ENCODE data around the gene FOXK1.
"Not testable (repeated sequence)": the region's sequence is repeated elsewhere in the genome, so short reads cannot be mapped to it uniquely, and the experiment has no call there.

The FOXK1 gene

DNA sequence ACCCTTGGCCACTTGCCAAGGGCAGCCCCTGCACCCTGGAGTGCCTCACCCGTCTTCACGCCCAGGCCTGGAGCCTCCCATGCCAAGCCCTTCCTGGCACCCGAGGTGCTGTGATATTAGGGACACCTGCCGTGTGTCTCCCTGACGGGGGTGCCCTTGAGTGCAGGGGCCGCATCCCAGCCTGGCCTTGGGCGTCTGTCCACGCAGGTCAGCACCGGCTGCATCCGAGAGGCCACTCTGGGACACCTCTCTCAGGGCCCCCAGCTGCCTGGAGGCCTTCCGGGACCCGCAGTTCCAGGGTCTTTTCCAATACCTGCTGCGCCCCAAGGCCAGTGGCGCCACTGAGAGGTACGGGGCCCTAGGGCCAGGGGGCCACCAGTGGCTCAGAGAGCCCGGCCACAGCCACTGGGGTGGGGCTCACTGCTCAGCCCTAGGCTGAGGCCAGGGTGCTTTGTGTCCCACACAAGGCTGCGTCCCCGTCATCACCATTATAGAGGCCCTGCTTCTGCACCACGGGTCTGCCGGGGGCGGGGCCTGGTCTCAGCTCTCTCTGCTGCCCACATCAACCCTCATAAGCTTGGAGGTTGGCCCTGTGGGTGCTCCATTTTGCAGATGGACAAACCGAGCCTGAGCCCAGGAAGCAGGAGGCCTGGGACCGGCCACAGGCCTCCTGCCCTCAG lies 106.0 kb downstream of the FOXK1 start:
- no peak for DNase-seq

DNA sequence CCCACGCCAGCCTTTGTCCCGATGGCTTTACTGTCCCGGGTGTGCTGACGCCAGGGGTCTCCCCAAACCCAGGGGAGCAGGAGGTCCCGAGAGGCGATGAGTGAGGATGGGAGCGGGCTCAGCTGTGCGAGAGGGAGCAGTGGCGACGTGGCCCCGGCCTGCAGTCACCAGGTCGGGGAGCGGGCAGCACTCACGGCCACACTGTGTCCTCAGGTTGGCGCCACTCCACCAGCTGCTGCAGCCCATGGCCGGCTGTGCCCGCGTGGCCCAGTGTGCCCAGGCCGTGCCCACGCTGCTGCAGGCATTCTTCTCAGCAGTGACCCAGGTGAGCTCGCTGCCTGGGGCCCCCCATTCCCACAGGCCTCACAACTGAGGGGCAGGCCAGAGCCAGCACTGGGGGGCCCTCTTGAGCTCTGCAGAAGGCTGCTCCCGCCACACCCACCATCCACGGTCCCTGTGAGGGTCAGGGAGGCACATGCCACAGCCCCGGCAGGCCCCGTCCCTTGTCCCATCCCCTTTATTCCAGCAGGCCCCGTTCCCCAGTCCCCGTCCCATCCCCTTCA lies 106.6 kb downstream of the FOXK1 start:
- no peak for DNase-seq

DNA sequence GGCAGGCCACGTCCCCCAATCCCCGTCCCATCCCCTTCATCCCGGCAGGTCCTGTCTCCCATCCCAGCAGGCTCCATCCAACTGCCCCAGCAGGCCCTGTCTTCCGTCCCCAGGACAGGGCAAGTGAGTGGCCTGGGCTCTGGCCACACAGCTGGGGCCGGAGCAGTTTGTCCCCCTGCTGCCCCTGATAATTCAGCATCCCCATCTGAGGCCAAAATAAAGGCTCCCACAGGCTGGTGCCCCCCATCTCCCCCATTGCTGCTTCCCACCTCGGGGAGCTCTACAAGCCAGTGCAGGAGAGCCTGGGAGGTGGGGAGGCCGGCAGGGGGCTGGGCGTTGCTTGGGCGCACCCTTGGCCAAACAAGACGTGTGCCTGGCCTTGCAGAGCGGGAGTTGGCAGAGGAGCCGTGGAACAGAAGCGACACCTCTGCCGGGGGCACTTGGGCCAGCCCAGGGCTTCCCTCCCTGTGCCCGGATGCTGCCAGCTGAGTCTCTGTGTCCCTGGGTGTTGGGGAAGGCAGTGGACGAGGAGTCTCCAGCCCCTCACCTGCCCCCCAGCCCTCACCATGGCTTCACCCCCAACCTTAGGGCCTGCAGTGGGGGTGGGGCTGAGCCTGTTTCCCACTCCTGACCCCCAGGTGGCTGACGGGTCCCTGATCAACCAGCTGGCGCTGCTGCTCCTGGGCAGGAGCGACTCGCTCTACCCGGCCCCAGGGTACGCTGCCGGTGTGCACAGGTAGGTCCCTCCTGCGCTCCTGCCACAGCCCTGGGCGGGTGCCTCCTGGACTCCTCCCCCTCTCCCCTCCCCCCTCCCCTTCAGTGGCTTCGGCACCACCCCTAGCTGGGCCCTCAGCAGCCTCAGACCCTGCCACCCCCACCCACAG lies 107.3 kb downstream of the FOXK1 start:
- no peak for DNase-seq

DNA sequence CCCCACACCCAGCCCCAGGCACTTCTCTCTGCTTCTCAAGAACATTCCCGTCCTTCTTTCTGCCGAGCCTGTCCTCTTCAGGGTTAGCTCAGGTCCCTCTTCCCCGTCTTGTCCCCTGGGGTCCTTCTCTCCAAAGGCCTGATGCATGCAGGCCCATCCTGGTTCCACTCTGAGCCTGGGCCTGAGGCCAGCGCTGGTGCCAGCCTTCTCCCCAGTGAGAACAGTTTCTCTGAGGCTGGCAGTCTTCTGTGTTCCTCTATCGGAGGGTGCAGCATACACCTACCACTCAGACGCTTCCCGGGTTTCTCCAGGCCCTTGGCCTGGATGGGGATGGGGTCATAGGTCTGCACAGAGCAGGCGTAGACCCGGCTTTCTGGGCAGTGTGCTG lies 108.0 kb downstream of the FOXK1 start:
- DNase-seq, result no peak

DNA sequence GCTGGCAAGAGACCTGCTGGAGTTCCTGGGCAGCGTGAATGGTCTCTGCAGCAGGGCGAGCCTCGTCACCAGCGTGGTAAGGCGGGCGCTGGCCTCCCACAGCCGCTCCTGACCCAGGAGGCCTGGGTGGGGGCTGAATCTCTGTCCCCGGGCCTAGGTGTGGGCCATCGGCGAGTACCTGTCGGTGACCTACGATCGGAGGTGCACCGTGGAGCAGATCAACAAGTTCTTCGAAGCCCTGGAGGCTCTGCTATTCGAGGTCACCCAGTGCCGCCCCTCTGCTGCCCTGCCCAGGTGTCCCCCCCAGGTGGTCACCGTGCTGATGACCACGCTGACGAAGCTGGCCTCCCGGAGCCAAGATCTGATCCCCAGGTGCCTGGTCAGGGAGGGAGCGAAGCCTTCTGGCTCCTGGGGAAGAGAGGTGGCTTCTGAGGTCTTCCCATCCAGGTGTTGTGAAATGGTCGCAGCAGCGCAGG lies 108.5 kb downstream of the FOXK1 start:
- no peak for DNase-seq

DNA sequence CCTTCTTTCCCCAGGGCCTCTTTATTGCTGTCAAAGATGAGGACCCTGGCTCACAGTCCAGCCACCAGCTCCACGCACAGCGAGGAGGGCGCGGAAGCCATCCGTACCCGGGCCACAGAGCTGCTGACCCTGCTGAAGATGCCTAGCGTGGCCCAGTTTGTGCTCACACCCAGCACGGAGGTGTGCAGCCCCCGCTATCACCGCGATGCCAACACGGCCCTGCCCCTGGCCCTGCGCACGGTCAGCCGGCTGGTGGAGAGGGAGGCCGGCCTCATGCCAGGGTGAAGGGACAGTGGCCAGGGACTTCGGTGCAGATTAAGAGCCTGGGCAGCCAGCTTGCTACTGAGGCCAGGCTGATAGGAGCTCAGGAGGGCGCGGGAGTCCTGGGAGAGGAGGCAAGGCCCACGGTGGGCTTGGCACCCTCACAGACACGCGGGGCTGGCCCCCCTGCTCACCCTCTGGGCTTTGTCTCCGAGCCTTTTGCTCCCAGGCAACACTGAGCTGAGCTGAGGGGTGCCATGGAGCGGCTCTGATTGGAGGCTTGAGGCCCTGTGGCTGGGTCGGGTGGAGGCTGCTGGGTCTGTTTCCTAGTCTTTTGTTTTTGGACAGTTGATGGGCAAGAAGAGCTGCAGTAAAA lies 109.1 kb downstream of the FOXK1 start:
- no peak for DNase-seq

DNA sequence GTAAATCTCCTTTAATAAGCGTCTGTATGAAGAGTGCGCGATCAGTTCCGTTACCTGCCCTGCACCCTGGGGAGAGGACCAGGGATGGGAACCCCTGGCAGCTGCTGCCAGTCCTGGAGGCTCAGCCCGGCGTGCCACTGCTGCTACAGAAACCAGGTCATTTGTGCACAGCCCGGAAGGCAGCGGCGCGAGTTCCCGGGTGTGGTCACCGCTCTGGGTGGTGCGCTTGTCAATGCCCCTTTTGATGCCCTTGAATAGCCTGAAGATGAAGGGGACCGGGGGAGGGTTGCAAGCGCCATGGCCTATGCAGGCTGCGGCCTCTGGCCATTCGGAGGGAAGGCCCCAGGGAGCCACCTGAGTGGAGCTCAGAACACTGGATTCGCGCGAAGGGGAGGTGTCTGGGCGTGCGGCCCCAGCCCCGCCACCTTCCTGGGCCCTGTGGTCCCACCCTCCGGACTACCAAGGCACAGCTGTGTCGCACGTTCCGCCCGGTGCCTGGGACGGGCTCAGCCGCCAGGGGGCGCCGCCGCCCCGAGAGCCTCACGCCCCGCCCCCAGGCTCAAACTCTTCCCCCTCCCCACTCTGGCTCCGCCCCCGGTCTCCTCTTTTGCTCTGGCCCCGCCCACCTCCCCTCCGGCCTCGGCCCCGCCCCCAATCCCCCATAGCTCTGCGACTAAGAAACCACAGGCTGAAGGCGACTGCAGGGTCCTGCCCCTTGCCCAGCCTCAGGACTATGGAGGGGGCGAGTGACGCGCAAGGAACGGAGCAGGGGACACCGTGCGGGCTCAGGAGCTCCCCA lies 109.8 kb downstream of the FOXK1 start:
- peak; percentile 27 to 72 for DNase-seq

DNA sequence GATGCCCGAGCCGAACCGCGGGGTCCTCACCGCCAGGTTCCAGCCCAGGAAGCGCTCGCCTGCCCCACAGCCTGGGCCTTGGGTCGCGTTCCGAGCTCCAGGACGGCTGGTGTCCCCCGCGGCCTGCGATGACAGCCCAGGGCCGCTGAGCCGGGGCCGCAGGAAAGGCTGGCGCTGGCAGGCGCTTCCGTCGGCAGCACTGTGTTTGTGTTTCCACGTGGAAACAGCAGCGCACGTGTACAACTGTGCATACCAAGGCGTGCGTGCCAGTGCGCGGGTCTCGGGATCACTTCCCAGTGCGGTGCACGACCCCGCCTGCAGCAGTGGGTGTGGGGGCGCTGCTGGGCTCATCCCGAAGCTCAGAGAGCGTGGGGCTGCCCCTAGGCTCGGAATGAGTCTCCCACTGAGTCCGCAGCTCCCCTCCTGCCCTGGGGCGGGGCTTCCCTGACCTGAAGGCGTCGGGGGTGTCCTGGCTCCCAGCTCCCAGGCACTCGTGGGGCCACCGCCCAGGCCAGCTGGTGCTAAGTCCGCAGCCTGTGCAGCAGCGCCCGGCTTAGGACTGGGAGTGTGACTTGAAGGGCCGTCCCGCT lies 110.5 kb downstream of the FOXK1 start:
- DNase-seq, result no peak

DNA sequence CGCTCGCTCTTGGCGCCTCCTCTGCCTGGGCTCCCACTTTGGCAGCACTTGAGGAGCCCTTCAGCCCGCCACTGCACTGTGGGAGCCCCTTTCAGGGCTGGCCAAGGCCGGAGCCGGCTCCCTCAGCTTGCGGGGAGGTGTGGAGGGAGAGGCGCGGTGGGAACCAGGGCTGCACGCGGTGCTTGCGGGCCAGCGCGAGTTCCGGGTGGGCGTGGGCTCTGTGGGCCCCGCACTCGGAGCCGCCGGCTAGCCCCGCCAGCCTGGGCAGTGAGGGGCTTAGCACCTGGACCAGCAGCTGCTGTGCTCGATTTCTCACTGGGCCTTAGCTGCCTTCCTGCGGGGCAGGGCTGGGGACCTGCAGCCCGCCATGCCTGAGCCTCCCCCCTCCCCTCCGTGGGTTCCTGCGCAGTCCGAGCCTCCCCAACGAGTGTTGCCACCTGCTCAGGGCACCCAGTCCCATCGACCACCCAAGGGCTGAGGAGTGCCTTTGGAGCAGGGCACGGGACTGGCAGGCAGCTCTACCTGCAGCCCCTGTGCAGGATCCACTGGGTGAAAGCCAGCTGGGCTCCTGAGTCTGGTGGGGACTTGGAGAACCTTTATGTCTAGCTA lies 111.4 kb downstream of the FOXK1 start:
- not testable (repeated sequence) for DNase-seq

DNA sequence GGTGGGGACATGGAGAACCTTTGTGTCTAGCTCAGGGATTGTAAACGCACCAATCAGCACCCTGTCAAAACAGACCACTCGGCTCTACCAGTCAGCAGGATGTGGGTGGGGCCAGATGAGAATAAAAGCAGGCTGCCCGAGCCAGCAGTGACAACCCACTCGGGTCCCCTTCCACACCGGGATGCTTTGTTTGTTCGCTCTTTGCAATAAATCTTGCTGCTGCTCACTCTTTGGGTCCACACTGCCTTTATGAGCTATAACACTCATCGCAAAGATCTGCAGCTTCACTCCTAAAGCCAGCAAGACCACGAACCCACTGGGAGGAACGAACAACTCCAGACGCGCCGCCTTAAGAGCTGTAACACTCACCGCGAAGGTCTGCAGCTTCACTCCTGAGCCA lies 112.1 kb downstream of the FOXK1 start:
- DNase-seq, result not testable (repeated sequence)

DNA sequence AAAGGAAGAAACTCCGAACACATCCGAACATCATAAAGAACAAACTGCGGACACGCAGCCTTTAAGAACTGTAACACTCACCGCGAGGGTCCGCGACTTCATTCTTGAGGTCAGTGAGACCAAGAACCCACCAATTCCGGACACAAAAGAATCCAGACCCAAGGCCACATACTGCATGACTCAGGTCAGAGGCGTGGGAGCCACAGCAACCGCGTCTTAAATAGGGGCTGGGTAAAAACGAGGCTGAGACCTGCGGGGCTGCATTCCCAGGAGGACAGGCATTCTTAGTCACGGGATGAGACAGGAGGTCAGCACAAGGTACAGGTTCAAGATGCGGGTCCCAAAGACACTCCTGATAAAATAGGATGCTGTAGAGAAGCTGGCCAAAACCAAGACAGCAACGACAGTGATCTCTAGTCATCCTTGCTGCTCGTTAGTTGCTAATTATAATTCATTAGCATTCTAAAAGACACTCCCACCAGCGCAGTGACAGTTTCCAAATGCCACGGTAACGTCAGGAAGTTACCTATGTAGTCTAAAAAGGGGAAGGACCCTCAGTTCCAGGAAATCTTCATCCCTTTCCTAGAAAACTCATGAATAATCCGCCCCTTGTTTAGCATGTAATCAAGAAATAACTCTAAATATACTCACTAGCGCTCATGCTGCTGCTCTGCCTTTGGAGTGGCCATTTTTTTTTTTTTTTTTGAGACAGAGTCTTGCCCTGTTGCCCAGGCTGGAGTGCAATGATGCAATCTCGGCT lies 112.7 kb downstream of the FOXK1 start:
- DNase-seq, result no peak

DNA sequence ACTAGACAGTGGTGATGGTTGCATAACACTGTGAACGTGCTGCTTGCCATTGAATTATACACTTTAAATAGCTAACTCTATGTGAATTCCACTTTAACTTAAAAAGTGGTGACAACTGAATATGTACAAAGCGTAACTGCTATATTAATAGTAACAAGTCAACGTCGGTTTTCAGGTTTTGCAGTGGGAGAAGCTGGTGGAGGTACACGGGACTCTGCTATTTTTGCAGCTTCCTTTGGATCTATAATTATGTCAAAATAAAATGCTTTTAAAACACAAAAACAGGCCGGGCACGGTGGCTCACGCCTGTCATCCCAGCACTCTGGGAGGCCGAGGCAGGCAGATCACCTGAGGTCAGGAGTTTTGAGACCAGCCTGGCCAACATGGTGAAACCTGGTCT lies 114.4 kb downstream of the FOXK1 start:
- no peak for DNase-seq

DNA sequence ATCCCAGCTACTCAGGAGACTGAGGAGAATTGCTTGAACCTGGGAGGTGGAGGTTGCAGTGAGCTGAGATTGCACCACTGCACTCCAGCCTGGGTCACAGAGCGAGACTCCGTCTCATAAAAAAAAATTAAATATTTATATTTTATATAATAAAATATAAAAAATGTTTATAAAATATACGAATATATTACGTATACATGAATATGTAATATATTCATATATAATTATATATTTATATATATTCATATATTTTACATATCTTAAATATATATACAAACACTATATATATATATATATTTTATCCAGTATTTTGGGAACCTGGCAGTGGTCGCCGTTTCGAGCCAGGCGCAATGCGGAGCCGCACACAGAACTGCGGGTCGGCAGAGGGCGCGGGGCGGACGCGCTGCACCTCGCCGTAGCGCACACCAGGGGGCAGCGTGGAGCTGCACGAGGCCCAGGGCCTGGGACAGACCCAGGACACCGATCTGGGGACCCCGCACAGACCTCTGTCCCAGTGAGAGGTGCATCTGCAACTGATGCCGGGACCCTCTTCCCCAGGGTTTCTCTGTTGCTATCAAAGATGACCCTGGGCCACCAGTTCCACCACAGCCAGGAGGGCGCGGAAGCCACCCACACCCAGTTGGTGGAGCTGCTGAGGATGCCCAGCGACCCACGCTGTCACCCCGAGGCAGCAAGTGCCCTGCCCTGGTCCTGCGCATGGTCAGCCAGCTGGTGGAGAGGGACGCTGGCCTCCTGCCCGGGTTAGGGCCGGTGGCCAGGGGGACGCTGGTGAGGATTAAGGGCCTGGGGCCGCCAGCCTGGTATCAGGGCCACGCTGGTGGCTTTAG lies 116.0 kb downstream of the FOXK1 start:
- peak; percentile 17 to 22 for DNase-seq

DNA sequence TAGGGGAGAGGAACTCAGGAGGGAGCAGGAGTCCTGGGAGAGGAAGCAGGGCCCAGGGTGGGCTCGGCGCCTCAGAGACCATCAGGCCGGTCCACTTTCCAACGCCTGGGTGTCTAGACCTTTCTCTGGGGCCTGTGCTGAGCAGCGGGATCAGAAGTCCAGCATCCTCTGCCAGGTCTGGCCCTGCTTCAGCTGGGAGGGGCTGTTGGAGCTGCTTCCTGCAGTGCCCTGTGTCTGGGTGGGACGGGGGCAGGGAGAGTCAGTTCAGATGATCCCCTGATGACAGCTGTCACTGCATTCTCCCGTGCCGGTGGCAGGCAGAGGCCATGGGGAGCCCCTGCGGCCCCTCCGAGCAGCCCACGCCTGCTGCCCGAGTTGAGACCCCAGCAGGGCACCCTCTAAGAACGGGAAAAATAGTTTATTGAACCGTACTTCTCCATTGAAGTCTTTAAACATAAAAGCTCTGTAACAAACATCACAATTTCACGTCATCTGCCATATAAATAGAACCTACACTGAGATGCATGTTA lies 116.7 kb downstream of the FOXK1 start:
- no peak for DNase-seq

DNA sequence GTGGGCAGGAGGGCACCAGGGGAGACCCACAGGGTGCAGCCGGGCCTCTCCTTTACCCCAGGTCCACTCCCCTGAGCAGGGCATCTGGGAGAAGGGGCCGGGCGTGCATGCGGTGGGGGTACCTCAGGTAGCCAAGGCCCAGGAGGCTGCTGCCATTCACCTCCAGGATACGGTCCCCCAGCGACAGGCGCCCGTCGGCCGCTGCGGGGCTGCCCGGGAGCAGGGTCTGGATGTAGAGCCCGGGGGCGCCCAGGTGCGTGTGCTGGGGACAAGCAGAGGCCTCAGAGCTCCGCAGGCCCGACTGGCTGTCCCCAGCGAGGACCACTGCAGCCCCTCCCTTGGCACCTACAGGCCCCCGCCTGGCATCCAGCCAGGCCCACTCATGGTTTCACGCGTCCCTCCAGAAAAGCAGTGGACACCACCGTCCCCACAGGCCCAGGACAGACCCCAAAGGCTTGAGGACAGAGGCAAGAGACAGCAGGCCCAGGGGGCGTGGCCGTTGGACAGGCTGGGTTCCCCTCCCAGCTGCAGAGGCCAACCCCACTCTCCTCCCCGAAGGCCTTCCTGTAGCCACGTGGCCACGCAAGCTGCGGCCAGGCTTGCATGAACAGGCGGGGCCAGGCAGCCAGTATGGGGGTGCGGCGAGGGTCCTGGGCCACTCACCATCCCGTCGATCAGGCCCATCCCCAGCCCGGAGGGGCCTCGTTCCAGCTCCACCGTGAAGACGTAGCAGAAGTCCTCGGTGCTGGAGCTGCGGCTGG lies 117.6 kb downstream of the FOXK1 start:
- DNase-seq, result no peak

DNA sequence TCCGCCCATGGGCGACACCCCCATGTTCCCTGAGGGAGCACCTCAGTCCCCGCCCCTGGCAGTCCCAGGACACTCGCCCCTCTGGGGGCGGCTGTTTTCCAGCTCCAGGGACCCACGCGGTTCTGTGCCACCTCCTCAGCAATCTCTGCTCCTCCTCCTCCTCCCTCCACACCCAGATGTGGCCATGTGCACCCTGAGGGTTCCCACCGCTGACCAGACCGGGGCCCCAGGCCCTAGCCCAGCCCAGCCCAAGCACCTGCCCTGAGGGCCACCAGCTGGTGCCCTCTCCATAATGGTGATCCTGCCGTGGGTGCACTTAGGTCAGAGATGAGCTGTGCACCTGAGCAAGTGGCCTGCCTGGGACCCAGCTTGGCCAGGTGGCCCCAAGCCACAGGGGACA lies 118.4 kb downstream of the FOXK1 start:
- no peak for DNase-seq

DNA sequence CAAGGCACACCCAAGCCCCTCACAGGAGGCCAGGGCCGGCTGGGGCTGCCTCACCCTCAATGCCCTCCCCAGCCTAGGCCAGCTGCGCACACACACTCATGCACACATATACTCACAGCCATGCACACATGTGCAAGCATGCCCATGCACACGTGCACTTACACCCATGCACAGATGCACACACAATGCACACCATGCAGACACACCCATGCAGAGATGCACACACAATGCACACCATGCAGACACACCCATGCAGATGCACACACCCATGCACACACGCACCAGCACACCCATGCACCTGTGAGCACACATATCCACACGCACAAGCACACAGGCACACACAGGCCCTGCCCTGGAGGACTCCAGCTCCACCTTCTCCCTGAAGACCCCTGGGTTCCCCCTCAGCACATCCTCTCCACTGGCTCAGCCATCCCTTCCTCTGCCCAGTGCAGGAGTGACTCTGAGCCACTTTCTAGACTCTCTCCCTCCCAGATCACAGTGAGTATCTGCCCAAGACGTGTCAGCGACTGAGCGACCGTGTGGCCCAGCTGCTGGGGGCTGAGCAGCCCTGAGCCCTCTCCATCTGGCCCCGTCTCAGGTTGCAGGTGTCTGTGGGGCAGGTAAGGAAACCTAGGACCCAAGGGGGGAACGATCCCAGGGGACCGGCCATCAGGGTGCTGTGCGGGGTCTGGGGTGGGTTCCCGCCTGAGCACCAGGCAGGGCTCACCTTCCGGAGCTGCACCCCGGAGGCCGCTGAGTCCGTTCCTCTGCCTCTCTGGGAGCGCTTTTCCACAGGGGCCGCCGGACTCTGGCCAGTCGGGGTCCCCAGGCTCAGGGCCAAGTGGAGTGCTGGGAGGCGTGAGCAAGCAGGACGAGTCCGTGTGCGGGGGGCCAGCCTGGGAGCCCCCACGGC lies 119.1 kb downstream of the FOXK1 start:
- no peak for DNase-seq

DNA sequence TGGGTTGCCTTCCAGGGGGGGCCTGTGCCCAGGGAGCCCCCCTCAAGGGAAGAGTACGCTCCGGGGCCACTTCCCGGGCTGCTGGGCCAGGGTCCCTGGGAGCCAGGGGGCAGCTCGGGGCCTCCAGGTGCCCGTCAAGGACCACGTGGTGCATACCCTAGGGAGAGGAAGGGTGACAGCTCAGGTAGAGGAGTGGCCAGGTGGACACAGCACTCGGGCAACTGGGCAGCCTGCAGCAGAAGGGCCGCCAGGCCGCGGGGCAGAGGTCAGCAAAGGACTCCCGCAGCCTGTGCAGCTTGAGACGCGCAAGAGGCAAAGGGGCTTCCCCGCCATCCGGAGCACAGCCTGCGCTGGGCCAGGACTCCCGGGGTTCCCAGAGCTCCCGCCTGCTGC lies 119.7 kb downstream of the FOXK1 start:
- no peak for DNase-seq

Data from bone marrow (tissue), 2 donors.